Measurements from ENCODE around the gene ZNF473.

- TF ChIP-seq CTCF (conservative IDR thresholded peaks at IDR 0.05 in 1 of 2, IDR thresholded peaks at IDR 0.05 in 1 of 2; ENCODE audit: low read depth in 1 of 2, low read length in 2 of 2) (no peak), EZH2 (IDR thresholded peaks at IDR 0.05; ENCODE audit: low read length, missing control alignments) (no peak)
Observed at GRCh38 chr19:50058425-50058824, 32.6 kb downstream of the ZNF473 start.
